Middle frontal gyrus (tissue), 1 donor: ENCODE results near the gene ENGASE.

Source experiments
- DNase-seq: peaks from one replicate; pipeline ENCODE4 v3.0.0-alpha.2; 2015; ENCODE audit warnings: low spot score; ENCODE audit errors: extremely low spot score

ENGASE gene

DNA sequence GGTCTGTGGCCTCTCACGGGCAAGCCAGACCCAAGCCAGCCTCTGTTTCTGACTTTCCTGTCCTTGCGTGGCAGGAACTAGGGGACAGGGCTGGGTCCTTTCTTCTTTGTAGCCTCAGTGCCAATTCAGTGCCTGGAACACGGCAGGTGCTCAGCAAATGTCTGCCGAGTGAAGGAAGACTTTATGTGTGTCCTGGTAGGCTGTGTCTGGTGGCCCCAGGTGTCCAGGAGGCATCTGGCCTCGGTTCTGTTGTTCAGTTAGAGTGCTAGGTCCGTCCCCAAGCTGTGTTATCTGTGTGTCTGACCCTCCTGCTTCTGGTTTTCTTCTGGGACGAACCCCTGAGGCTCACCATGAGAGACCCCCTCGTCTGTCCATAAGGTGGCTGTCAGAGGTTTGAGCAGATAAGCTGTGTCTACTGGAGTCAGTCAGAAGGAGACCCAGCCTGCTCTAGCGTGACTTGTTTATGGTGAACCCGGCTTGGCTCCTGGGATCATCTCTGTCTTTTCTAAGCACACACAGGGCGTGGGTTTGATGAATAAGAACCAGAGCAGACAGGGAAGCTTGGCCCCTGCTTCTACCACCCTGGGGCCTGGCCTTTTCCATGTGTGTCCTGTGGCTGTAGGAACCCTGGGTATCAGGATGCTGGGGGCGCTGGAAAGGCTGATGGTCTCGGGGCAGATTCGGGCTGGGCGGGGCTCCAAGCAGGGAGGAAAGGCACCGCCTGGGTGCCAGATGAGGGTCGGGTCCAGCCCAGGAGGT, 39.3 kb downstream of the ENGASE start:
- no peak for DNase-seq

- DNase-seq = no peak
Measured at GRCh38 chr17:79114458-79115301, 40.1 kb downstream of the ENGASE start.

GRCh38 chr17:79115487-79115886, 40.9 kb downstream of the ENGASE start:
- DNase-seq = no peak

GRCh38 chr17:79116575-79117368, 42.1 kb downstream of the ENGASE start:
- DNase-seq = no peak

DNA sequence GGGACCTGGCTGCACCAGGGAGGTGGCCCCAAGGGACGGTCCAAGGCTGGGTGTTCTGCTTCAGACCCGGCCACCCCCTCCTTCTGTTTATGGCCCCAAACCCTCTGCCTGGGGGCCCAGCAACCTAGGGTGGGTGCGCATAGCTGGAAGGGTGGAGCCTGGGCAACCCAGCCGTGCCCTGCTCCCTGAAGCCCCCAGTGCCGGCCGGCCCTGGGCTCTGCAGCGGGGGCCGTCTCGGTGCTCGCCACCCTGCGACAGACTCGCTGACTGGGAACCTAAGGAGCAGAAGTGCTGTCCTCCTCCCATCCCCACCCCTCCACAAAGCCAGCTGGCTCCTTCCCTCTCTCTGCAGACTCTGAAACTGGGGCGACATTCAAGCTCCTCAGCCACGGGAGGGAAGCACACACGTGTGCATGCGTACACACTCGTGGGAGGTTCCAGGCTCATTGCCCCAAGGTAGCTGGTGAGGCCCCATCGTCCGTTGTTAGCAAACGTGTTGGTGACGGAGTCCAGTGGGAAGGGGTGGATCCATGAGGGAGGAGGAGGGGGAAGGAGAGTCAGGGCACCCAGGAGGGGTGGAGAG, 43.4 kb downstream of the ENGASE start:
- DNase-seq = peak; percentile 27

- DNase-seq = no peak
Measured at GRCh38 chr17:79118924-79119323, 44.3 kb downstream of the ENGASE start.

DNA sequence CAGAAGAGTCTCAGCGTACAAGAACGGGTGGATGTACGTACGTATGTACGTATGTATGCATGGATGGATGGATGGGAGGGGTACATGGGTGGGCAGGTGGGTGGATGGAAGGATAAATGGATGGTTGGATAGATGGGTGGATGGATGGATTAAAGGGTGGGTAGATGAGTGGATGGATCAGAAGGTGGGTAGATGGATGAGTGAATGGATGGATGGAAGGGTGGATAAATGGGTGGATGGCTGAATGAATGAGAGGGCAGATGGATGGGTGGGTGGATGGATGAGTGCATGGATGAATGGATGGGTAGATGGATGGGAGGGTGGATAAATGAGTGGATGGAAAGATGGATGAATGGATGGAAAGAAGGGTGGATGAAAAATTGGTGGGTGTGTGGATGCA, 45.6 kb downstream of the ENGASE start:
- no peak for DNase-seq

DNA sequence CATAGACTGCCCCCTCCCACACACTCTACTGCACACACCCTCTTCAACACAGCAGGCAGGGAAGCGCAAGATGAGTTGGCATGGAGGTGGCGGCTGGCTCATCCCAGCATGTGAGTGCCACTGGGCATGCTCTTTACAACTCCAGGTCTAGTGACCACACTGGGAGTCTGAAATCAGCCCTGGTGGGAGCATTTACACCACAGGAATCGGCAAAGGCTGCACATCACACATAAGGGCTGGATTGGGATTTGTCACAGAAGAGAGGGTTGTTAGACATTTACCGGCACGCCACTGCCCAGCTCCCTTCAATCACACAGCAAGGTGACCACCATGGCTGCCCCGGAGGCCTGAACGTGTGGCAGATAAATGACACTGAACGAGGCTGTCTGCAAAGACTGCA, 49.4 kb downstream of the ENGASE start:
- DNase-seq = no peak

- DNase-seq = no peak
Measured at GRCh38 chr17:79124513-79125209, 50.0 kb downstream of the ENGASE start.

GRCh38 chr17:79125503-79125902, 50.9 kb downstream of the ENGASE start:
- no peak for DNase-seq

DNA sequence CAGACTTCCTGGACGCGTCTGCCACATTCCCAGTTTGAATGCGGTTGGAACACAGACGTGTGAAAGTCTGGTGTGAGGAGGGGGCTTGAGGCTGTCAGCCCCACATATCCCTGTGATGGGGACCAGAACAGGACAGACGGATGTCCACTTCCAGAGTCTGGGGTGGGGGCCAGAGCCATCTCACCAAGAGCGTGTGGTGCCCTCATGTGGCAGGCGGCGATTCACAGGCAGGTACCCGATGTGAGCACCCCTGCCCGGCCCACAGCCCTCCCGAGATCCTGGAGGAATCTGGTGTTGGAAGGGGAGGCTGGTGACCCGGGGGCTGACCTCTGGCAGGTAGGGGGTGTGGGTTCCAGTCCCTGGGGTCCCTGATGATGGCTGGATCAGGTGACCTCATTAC, 51.5 kb downstream of the ENGASE start:
- DNase-seq = no peak

DNA sequence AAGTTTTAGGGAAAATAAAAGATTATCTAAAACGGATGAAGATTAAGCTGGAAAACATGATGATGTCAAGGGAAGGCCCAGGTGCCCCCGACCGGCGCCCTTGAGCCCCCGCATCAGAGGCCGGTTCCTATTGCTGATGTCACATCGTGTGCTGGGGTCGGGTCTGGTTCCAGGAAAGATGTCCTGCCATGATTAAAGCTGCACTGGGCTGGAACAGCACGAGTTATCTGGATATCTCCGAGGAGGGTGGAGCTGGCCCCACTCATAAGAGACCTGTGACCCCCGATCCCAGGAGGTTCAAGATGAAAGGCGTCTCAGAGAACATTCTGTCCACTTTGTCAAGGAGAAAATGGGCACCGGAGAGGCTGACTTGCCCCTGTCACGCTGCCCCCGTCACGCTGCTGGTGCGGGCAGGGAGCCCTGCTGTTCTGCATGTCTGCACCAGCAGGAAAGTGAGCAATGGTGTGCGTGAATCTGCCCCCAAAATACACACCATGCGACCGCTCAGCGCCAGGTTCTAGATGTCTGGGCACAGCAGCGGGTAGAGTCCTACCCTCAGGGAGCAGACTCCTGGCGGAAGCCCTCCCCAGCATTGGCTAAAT, 53.0 kb downstream of the ENGASE start:
- no peak for DNase-seq

DNA sequence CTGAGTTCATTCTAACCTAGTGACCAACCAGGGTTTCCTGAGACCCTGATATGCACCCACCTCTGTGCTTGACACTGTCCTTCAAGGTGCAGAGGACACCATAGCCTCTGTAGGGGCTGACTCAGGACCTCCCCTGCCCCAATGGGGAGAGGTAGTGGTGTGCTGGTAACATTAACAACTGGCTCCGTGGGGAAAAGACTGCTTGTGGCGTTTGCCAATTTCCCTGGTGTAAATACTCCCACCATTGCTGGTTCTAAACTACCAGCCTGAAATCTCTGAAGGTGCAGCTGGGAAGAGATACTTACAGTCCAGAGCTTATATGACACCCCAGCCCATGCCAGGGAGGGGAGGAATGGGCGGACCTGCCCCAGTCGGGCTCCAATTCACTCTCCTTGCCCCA, 54.9 kb downstream of the ENGASE start:
- DNase-seq = no peak

GRCh38 chr17:79130536-79131273, 56.1 kb downstream of the ENGASE start:
- DNase-seq = no peak

DNA sequence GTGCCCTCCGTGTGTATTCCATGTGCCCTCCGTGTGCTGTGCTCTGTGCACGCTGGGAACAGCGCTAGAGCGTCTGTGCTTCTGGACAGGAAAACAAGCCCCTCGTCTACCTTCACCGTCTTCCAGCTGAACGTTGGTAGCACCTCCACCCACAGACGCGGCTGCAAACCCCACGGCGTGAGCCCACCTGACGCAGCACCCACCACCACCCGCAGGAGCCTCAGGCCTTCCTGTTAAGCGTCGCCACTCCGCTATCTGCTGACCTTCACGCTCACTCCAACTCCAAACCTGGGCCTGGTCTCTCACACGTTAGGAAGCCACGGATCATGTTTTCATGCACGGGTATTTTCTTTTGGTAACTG, 56.6 kb downstream of the ENGASE start:
- no peak for DNase-seq

- no peak for DNase-seq
Measured at GRCh38 chr17:79131701-79132100, 57.1 kb downstream of the ENGASE start.

GRCh38 chr17:79132271-79133064, 57.8 kb downstream of the ENGASE start:
- DNase-seq = no peak

- no peak for DNase-seq
Measured at GRCh38 chr17:79133214-79133613, 58.6 kb downstream of the ENGASE start.

GRCh38 chr17:79133985-79134384, 59.4 kb downstream of the ENGASE start:
- DNase-seq = no peak
